Measurements from ENCODE around the gene RORB.

Gene RORB

GRCh38 chr9:74496819-74497747 is at the start of gene RORB:
Gene RORB, plus strand, starts transcription at chr9:74497335. Its CDS starts 642 bp downstream, at chr9:74497977.
- no peak for DNase-seq (ENCODE audit: low read depth, low spot score)

- DNase-seq (ENCODE audit: low read depth, low spot score): no peak
Observed at GRCh38 chr9:74447451-74448193, 49.5 kb upstream of the RORB start.

- no peak for DNase-seq (ENCODE audit: low read depth, low spot score)
Observed at GRCh38 chr9:74449060-74449459, 48.1 kb upstream of the RORB start.

GRCh38 chr9:74458832-74459231 is 38.3 kb upstream of the RORB start:
- no peak for DNase-seq (ENCODE audit: low read depth, low spot score)

GRCh38 chr9:74463825-74464224 is 33.3 kb upstream of the RORB start:
- DNase-seq (ENCODE audit: low read depth, low spot score): no peak

GRCh38 chr9:74478606-74479005 is 18.5 kb upstream of the RORB start:
- no peak for DNase-seq (ENCODE audit: low read depth, low spot score)

GRCh38 chr9:74479711-74480110 is 17.4 kb upstream of the RORB start:
- no peak for DNase-seq (ENCODE audit: low read depth, low spot score)

GRCh38 chr9:74487395-74487794 is 9.7 kb upstream of the RORB start:
- DNase-seq (ENCODE audit: low read depth, low spot score): no peak

GRCh38 chr9:74493512-74493911 is 3.6 kb upstream of the RORB start:
- DNase-seq (ENCODE audit: low read depth, low spot score): no peak

GRCh38 chr9:74494490-74494889 is 2.6 kb upstream of the RORB start:
- DNase-seq (ENCODE audit: low read depth, low spot score): no peak

GRCh38 chr9:74496406-74496805 is 729 bp upstream of the RORB start:
- no peak for DNase-seq (ENCODE audit: low read depth, low spot score)

- DNase-seq (ENCODE audit: low read depth, low spot score): no peak
Observed at GRCh38 chr9:74497748-74498620, 849 bp downstream of the RORB start.

- no peak for DNase-seq (ENCODE audit: low read depth, low spot score)
Observed at GRCh38 chr9:74498621-74499095, 1.5 kb downstream of the RORB start.

- no peak for DNase-seq (ENCODE audit: low read depth, low spot score)
Observed at GRCh38 chr9:74499111-74499601, 2.0 kb downstream of the RORB start.

GRCh38 chr9:74499770-74500583 is 2.8 kb downstream of the RORB start:
- no peak for DNase-seq (ENCODE audit: low read depth, low spot score)

GRCh38 chr9:74500584-74500924 is 3.4 kb downstream of the RORB start:
- no peak for DNase-seq (ENCODE audit: low read depth, low spot score)

- no peak for DNase-seq (ENCODE audit: low read depth, low spot score)
Observed at GRCh38 chr9:74501570-74501969, 4.4 kb downstream of the RORB start.

GRCh38 chr9:74503219-74503618 is 6.1 kb downstream of the RORB start:
- DNase-seq (ENCODE audit: low read depth, low spot score): no peak

- no peak for DNase-seq (ENCODE audit: low read depth, low spot score)
Observed at GRCh38 chr9:74503666-74504065, 6.5 kb downstream of the RORB start.

- no peak for DNase-seq (ENCODE audit: low read depth, low spot score)
Observed at GRCh38 chr9:74511333-74511732, 14.2 kb downstream of the RORB start.

- no peak for DNase-seq (ENCODE audit: low read depth, low spot score)
Observed at GRCh38 chr9:74512416-74512815, 15.3 kb downstream of the RORB start.

Measured in smooth muscle cell of the brain vasculature (primary cell).